AG08395 (cell line): ENCODE measurements around the gene CST4.
"Not testable (repeated sequence)": the region's sequence is repeated elsewhere in the genome, so short reads cannot be mapped to it uniquely, and the experiment has no call there.

ENCODE experiments used
- DNase-seq: peaks from one replicate; pipeline ENCODE4 v3.0.0; 2012; ENCODE audit warnings: mixed read lengths, low spot score

CST4 gene

GRCh38 chr20:23659989-23660837 is 28.6 kb downstream of the CST4 start:
- peak; percentile 22 for DNase-seq

- not testable (repeated sequence) for DNase-seq
These were observed 29.2 kb downstream of the CST4 start for GRCh38 chr20:23659610-23659988.

- no peak for DNase-seq
These were observed 29.7 kb downstream of the CST4 start for GRCh38 chr20:23658989-23659609.

GRCh38 chr20:23658336-23658735 is 30.5 kb downstream of the CST4 start:
- DNase-seq = no peak

- DNase-seq = no peak
These were observed 31.6 kb downstream of the CST4 start for GRCh38 chr20:23657202-23657601.

- DNase-seq = no peak
These were observed 32.5 kb downstream of the CST4 start for GRCh38 chr20:23656372-23656771.

- no peak for DNase-seq
These were observed 33.2 kb downstream of the CST4 start for GRCh38 chr20:23655491-23656211.

- DNase-seq = no peak
These were observed 34.1 kb downstream of the CST4 start for GRCh38 chr20:23654717-23655116.

- no peak for DNase-seq
These were observed 34.8 kb downstream of the CST4 start for GRCh38 chr20:23654000-23654399.

GRCh38 chr20:23653400-23653938 is 35.4 kb downstream of the CST4 start:
- DNase-seq = no peak

GRCh38 chr20:23652926-23653325 is 35.9 kb downstream of the CST4 start:
- DNase-seq = no peak

- DNase-seq = no peak
These were observed 36.5 kb downstream of the CST4 start for GRCh38 chr20:23652371-23652770.

GRCh38 chr20:23651117-23651516 is 37.7 kb downstream of the CST4 start:
- no peak for DNase-seq

- DNase-seq = no peak
These were observed 38.9 kb downstream of the CST4 start for GRCh38 chr20:23649830-23650417.

- DNase-seq = no peak
These were observed 39.6 kb downstream of the CST4 start for GRCh38 chr20:23649242-23649641.

- DNase-seq = no peak
These were observed 41.5 kb downstream of the CST4 start for GRCh38 chr20:23647346-23647745.

GRCh38 chr20:23646106-23646873 is 42.5 kb downstream of the CST4 start:
- no peak for DNase-seq

- no peak for DNase-seq
These were observed 43.3 kb downstream of the CST4 start for GRCh38 chr20:23645575-23645974.

- DNase-seq = no peak
These were observed 44.7 kb downstream of the CST4 start for GRCh38 chr20:23644164-23644563.

- DNase-seq = no peak
These were observed 45.2 kb downstream of the CST4 start for GRCh38 chr20:23643659-23644058.

- DNase-seq = peak; percentile 64
These were observed 46.7 kb downstream of the CST4 start for GRCh38 chr20:23641936-23642751.
